Naive thymus-derived CD8-positive, alpha-beta T cell (primary cell): ENCODE measurements around the gene CCDC90B. TPM values are rescaled to one million over a fixed set of nuclear protein-coding genes. Genes with fewer than 3 reads are reported as not detected.
"Not testable (repeated sequence)": the region's sequence is repeated elsewhere in the genome, so short reads cannot be mapped to it uniquely, and the experiment has no call there.

Experiments
- ATAC-seq, 2 donors: fragments of 150-1000 bp; cut with Tn5 transposase in 1 of 2; sonication (Bioruptor Pico), chemical (Tn5 transposase) in 1 of 2; 1 replicate in 1 of 2; 2 replicates in 1 of 2; pipeline ENCODE4 v1.10.0; 2021; ENCODE audit warnings: mild to moderate bottlenecking in 2 of 2, moderate library complexity in 2 of 2
- POLR2A ChIA-PET: fragments of 350-600 bp; sonication (Branson Sonifier 250); formaldehyde crosslinking; loops from one replicate; lab custom pipeline; 2021; ENCODE audit warnings: antibody characterized with exemption; lab: Charles Lee
- DNase-seq, 10 donors: peaks; one replicate each; pipeline versions ENCODE4 v3.0.0 to v3.0.0-alpha.2; 2020 to 2022
- H3K27ac Mint-ChIP-seq, 10 donors: one replicate each; pipeline ENCODE4 v1.8.0; 2020 to 2022; ENCODE audit warnings: mild to moderate bottlenecking in 10 of 10, mixed read lengths in 10 of 10, moderate library complexity in 4 of 10, inconsistent platforms in 1 of 10
- H3K27me3 Mint-ChIP-seq, 5 donors: one replicate each; pipeline ENCODE4 v1.8.0; 2021 to 2022; ENCODE audit warnings: mixed read lengths in 5 of 5
- H3K36me3 Mint-ChIP-seq, 3 donors: one replicate each; pipeline ENCODE4 v1.8.0; 2020 to 2022; ENCODE audit warnings: mixed read lengths in 3 of 3, mild to moderate bottlenecking in 2 of 3, inconsistent platforms in 1 of 3
- H3K4me1 Mint-ChIP-seq, 4 donors: one replicate each; pipeline ENCODE4 v1.8.0; 2021 to 2022; ENCODE audit warnings: mixed read lengths in 4 of 4
- H3K4me3 Mint-ChIP-seq, 10 donors: one replicate each; pipeline ENCODE4 v1.8.0; 2020 to 2022; ENCODE audit warnings: mild to moderate bottlenecking in 10 of 10, mixed read lengths in 10 of 10, moderate library complexity in 6 of 10, inconsistent platforms in 1 of 10
- H3K9me3 Mint-ChIP-seq, 9 donors: one replicate each; pipeline ENCODE4 v1.8.0; 2020 to 2022; ENCODE audit warnings: mixed read lengths in 9 of 9, mild to moderate bottlenecking in 3 of 9, inconsistent platforms in 1 of 9, moderate library complexity in 1 of 9
- polyA plus RNA-seq, 3 donors: library from polyadenylated mRNA; unstranded; fragments of 300-500 nt; fragmentation: Illumina TruSeq; gene quantifications; one replicate each; pipeline ENCODE4 v1.2.3, GENCODE V29; 2021
- total RNA-seq, 8 experiments: library from RNA in 2 of 8; stranded (reverse) in 2 of 8; gene quantifications; one replicate each; pipeline ENCODE4 v1.2.3 and lab custom pipeline; 2021 to 2026

Gene CCDC90B
- total and polyA plus RNA-seq, 5 experiments from 2014 or later: 31.9 to 54.7 (median 48.5) TPM

DNA sequence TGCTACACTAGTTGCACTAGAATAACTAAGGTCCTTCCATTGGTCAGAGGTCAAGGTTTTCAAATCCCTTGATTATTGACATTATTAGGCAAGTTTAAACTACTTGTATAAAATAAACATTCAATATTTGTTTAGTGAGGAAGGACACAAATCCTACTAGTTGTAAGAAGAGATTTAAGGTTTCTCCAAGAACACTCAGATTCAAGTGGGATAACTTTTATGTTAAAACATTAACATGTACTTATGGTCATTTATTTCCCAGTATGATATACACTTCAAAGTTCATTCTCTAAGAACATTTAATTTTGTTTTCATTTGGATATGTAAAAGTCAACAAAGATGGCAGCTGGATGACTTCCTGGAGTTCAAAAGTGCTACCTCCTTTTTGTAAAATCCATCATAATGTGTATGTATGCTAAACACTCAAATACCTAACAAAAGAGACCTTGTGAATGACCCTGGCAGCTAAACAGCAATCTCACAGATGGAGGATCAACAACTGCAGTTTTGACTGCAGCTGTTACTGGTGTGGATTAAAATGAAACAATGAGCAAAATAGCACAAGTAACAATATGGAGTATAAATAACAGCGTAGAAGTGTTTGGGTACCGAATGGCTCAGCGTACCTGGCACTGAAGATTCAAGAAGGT lies 1.5 kb downstream of the CCDC90B start:
- Mint-ChIP-seq H3K4me3 (peak overlapping the region; percentile 89 to 99 (median 98)), H3K4me1 (peaks cover 22 to 61% (median 46%) of the 10 kb centered on the region in 4 donors), H3K9me3 (peaks cover 0 to 8% (median 0%) of the 10 kb centered on the region in 9 donors), H3K27ac (peak overlapping the region; percentile 98 to 100 (median 100)), H3K27me3 (no peaks in the 10 kb centered on the region), H3K36me3 (peaks cover under 1 to 15% (median 14%) of the 10 kb centered on the region in 3 donors)
- POLR2A ChIA-PET: interaction anchor here (1.2 kb wide), 2 partner anchors 383 to 384 kb away, joined by 3 to 6 read pairs; partner anchors contain the start of genes DDIAS and PRCP
- ATAC-seq: no peak
- peak in 1 of 10 donors; percentile 9 for DNase-seq

DNA sequence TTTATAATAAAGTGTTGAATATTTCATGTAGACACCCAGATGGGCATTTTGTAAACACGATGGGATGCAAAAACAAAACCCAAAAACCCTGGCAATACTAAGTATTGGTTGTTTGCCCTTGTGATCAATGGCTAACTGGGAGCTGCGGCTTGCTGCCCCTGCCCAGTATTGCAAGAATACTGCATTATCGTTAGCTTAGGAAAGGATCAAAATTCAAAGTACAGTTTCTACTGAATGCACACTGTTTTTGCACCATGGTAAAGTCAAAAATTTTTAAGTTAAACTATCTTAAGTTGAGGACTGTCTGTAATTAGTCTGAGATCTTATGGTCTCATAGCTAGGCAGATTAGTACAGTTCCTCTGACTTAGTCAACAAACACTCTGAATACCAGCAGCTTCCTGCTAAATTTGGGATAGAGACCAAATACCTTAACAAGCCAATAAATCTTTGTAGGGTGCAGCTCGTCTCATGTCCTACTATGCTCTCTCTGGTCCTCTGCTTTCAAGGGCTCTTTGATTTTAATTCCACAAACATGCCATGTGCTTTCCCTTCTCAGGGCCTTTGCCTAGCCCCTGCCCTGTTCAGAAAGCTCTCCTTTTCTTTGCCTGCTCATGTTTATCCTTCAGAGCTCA lies 4.0 kb downstream of the CCDC90B start:
- Mint-ChIP-seq H3K9me3 (peaks cover 0 to 6% (median 0%) of the 10 kb centered on the region in 9 donors), H3K36me3 (peaks cover 10 to 38% (median 12%) of the 10 kb centered on the region in 3 donors), H3K4me3 (peak overlapping the region in 7 of 10 donors; percentile 4 to 78 (median 26)), H3K4me1 (peaks cover 24 to 56% (median 46%) of the 10 kb centered on the region in 4 donors), H3K27ac (peak overlapping the region in 2 of 10 donors; percentile 38 to 77), H3K27me3 (no peaks in the 10 kb centered on the region)
- ATAC-seq: no peak
- no peak for DNase-seq
- POLR2A ChIA-PET: interaction anchor here (0.8 to 1.4 kb wide), 2 partner anchors 33 to 126 kb away, joined by 3 to 6 read pairs; partner anchors contain the start of gene PCF11

DNA sequence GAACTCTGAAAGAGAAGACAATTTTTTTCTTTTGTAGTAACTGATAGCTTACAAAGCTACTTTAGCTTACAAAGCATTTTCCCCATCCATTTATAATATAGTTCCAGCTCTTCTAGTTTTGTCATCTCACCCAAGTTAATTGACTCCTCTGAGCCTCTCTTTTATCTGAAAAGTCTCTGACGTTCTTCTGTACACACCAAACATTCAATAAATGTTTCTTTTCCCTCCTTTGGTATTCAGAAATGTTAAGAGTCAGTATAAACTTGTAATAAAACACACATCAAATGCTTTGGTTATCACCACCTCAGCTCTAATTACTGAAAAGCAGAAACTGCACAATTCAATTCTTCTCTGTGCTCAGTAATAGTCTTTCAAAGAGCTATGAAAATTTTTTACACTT lies 5.9 kb downstream of the CCDC90B start:
- Mint-ChIP-seq H3K27ac (no peak overlapping the region), H3K4me3 (no peak overlapping the region), H3K36me3 (peaks cover 10 to 54% (median 12%) of the 10 kb centered on the region in 3 donors), H3K4me1 (peaks cover 23 to 48% (median 40%) of the 10 kb centered on the region in 4 donors), H3K27me3 (no peaks in the 10 kb centered on the region), H3K9me3 (no peaks in the 10 kb centered on the region)
- DNase-seq: no peak
- POLR2A ChIA-PET: no interaction called here
- ATAC-seq: no peak

DNA sequence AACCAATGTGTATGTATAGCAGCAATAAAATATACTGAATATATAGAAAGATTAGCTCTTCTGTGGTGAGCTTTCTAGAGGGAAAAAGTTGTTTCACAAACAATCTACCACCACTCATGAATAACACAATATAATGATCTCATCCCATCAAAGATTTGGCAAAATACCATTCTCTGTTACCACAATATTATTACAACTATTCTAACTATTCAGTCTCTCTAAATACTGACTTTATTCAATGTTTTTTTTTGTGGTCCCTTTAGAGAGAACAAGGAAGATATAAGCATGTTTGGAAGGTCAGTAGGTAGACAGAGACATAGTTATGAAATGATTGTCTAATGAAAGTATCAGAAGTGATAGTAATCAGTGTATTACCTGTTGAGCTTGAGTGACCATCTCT lies 7.8 kb downstream of the CCDC90B start:
- Mint-ChIP-seq H3K4me3 (no peak overlapping the region), H3K36me3 (peaks cover 14 to 68% (median 16%) of the 10 kb centered on the region in 3 donors), H3K27me3 (no peaks in the 10 kb centered on the region), H3K27ac (no peak overlapping the region), H3K4me1 (peaks cover 16 to 31% (median 27%) of the 10 kb centered on the region in 4 donors), H3K9me3 (no peaks in the 10 kb centered on the region)
- no peak for ATAC-seq
- POLR2A ChIA-PET: no interaction called here
- no peak for DNase-seq

DNA sequence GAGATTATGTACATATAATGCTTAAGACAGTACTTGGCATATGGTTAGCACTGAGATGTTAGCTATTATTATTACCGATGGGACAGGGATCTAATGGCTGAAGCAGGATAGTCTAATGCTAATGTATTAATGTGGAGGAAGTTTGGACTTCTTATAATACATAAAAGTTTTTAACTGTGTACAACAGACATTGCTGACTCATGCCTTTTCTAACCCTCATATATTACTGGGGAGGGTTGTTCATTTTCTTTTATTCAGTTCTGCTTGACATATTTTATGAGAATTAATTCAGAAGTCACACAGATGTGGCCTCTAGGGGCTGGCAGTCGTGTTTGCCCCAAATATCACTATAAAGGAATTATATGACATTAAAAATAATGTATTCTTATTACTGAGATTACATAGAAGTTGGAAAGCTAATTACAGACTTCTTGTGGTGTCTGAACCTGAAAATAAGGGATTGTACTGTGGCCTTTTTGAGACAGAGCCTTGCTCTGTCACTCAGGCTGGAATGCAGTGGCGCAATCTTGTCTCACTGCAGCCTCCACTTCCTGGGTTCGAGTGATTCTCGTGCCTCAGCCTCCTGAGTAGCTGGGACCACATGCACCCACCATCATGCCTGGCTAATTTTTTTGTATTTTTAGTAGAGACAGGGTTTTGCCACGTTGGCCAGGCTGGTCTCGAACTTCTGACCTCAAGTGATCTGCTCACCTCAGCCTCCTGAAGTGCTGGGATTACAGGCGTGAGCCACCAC lies 10.1 kb downstream of the CCDC90B start:
- Mint-ChIP-seq H3K4me1 (peaks cover 7 to 13% (median 10%) of the 10 kb centered on the region in 4 donors), H3K9me3 (no peaks in the 10 kb centered on the region), H3K36me3 (peaks cover 23 to 85% (median 31%) of the 10 kb centered on the region in 3 donors), H3K4me3 (no peak overlapping the region), H3K27ac (peak overlapping the region in 1 of 10 donors; percentile 3), H3K27me3 (no peaks in the 10 kb centered on the region)
- POLR2A ChIA-PET: no interaction called here
- ATAC-seq (no peak), DNase-seq (no peak)

DNA sequence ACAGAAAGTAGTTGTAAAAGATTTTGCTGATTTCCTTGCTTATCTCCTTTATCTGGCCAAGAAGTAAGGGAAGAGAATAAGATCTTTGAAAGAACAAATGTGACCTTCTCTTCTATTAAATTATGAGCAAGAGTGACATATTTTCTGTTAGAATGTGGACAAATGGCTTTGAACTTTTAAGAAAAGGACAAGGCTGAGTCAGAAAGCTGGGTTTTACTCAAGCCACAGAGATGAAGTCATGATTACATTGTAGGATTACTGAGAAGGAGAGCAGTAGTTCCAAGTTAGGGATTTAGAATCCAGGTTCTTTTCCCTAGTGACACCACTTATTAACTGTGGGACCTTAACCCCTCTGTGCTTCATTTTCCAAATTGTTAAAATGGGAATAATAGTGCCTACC lies 13.5 kb downstream of the CCDC90B start:
- Mint-ChIP-seq H3K4me1 (peaks cover 19 to 28% (median 21%) of the 10 kb centered on the region in 4 donors), H3K27ac (no peak overlapping the region), H3K9me3 (no peaks in the 10 kb centered on the region), H3K27me3 (no peaks in the 10 kb centered on the region), H3K4me3 (no peak overlapping the region), H3K36me3 (peaks cover 14 to 87% (median 41%) of the 10 kb centered on the region in 3 donors)
- DNase-seq (no peak), ATAC-seq (no peak)
- POLR2A ChIA-PET: interaction anchor here (1.2 kb wide), 1 partner anchor 13 kb away, joined by 4 read pairs; the partner anchor contains the start of gene CCDC90B

DNA sequence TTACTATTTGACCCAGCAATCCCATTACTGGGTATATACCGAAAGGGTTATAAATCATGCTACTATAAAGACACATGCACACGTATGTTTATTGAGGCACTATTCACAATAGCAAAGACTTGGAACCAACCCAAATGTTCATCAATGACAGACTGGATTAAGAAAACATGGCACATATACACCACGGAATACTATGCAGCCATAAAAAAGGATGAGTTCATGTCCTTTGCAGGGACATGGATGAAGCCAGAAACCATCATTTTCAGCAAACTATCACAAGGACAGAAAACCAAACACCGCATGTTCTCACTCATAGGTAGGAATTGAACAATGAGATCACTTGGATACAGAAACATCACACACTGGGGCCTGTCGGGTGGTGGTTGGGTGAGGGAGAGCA lies 14.4 kb downstream of the CCDC90B start:
- Mint-ChIP-seq H3K4me1 (peaks cover 19 to 34% (median 22%) of the 10 kb centered on the region in 4 donors), H3K36me3 (peaks cover 14 to 89% (median 49%) of the 10 kb centered on the region in 3 donors)
- H3K27ac Mint-ChIP-seq, ATAC-seq, H3K27me3 Mint-ChIP-seq, POLR2A ChIA-PET, H3K4me3 Mint-ChIP-seq, H3K9me3 Mint-ChIP-seq, DNase-seq: not testable (repeated sequence)

DNA sequence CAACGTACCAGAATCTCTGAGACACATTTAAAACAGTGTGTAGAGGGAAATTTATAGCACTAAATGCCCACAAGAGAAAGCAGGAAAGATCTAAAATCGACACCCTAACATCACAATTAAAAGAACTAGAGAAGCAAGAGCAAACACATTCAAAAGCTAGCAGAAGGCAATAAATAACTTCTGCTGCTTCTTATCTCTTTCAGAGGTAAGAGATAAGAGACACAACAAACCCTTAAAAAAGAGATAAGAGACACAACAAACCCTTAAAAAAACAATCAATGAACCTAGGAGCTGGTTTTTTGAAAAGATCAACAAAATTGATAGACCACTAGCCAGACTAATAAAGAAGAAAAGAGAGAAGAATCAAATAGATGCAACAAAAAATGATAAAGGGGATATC lies 17.1 kb downstream of the CCDC90B start:
- H3K27me3 Mint-ChIP-seq, H3K9me3 Mint-ChIP-seq, H3K4me3 Mint-ChIP-seq, POLR2A ChIA-PET, ATAC-seq, DNase-seq: not testable (repeated sequence)
- Mint-ChIP-seq H3K4me1 (peaks cover 18 to 34% (median 22%) of the 10 kb centered on the region in 4 donors), H3K36me3 (peaks cover 14 to 92% (median 65%) of the 10 kb centered on the region in 3 donors), H3K27ac (peak overlapping the region in 6 of 10 donors; percentile 0 to 85 (median 20))

DNA sequence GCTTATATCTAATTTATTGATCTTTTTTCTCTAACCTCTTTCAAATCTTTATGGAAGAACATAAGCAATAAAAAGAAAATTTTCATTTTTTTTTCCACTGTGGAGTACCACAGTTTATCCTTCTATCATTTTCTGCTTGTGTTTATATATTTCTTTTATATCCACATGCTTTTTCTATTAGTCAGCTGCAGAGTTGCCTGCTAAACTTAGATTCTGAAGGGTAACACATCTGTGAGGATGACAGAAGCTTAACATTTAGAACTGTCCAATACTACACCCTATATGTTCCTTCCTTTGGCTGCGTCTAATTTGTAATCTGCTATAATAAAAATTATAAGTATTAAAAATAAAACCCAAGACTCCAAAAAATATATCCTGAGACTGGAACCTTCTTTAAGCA lies 20.8 kb downstream of the CCDC90B start:
- Mint-ChIP-seq H3K27me3 (no peaks in the 10 kb centered on the region), H3K27ac (no peak overlapping the region), H3K4me1 (peaks cover 14 to 30% (median 18%) of the 10 kb centered on the region in 4 donors), H3K36me3 (peaks cover 0 to 82% (median 37%) of the 10 kb centered on the region in 3 donors), H3K9me3 (no peaks in the 10 kb centered on the region), H3K4me3 (no peak overlapping the region)
- POLR2A ChIA-PET: no interaction called here
- DNase-seq: no peak
- ATAC-seq: no peak

DNA sequence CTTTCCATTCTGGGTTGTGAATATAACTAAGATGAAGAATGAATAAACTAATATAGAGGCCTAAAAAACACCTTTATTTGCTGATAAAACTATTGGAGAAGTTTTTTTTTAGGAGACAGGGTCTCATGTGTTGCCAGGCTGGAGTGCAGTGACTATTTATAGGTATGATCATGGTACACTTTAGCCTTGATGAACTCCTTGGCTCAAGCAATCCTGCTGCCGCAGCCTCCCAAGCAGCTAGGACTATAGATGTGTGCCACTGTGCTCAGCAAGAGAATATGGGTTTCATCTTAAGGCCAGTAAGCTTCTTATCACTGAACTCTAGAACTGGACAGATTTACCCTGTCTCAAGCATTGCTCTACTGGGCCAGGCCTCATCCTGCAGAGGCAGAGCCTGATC lies 26.6 kb downstream of the CCDC90B start:
- ATAC-seq: no peak
- no peaks in the 10 kb centered on the region for H3K27me3 Mint-ChIP-seq
- POLR2A ChIA-PET: no interaction called here
- no peaks in the 10 kb centered on the region for H3K9me3 Mint-ChIP-seq
- peaks cover 0 to 59% (median 6%) of the 10 kb centered on the region in 3 donors for H3K36me3 Mint-ChIP-seq
- H3K27ac Mint-ChIP-seq: peak overlapping the region in 2 of 10 donors; percentile 15 to 59
- no peak for DNase-seq
- no peak overlapping the region for H3K4me3 Mint-ChIP-seq
- no peaks in the 10 kb centered on the region for H3K4me1 Mint-ChIP-seq

DNA sequence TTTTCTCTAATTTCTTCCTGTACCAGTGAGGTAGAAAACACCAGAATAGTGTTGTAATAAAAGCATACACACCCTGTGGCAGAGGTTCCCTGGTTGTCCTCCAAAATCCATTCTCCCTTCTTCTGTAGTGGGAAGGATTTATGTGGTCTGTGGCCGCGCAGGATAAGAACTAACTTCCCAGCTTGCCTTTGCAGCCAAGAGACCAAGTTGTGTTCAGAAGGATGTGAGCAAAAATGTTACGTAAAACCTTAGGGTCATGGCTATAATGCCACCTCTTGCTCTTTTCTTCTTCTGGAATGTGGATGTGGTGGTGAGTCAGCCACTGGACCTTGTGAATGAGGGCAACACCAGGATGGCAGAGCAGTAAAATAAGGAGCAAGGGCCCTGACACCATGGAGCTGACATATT lies 28.4 kb downstream of the CCDC90B start:
- POLR2A ChIA-PET: interaction anchor here (0.6 kb wide), 1 partner anchor 295 kb away, joined by 4 read pairs; no protein-coding TSS in a partner anchor
- no peak for ATAC-seq
- H3K27ac Mint-ChIP-seq: peak overlapping the region in 3 of 10 donors; percentile 9 to 30 (median 22)

DNA sequence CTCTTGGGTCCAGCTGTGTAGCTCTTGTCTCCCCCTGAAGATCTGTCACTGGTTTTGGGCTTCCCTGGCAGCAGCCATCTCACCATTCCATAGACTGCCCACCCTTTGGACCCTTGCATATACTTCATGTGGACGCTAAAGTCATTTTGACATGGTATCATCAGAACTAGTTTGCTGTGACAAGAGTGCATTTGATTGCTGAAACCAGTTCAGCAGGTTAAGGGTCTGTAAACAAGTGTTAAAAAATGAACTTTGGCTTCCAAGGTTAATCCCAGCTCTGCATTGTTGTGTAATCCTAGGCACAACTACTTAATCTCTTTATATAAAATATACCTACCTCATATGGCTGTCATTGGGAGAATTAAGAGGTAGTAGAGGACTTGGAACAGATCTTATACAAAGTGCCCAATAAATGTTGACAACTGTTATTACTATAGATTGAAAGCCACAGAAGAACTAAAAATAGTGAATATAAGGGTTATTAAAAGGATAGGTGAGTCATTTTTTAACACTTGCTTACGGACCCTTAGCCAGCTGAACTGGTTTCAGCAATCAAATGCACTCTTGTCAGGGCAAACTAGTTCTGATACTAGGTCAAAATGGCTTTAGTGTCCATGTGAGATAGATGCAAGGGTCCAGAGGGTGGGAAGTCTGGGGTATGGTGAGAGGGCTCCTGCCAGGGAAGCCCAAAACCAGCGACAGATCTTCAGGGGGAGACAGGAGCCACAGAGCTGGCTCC lies 29.4 kb downstream of the CCDC90B start:
- POLR2A ChIA-PET: no interaction called here
- no peaks in the 10 kb centered on the region for H3K27me3 Mint-ChIP-seq
- no peak overlapping the region for H3K4me3 Mint-ChIP-seq
- peaks cover 0 to 37% (median 8%) of the 10 kb centered on the region in 3 donors for H3K36me3 Mint-ChIP-seq
- no peaks in the 10 kb centered on the region for H3K9me3 Mint-ChIP-seq
- no peaks in the 10 kb centered on the region for H3K4me1 Mint-ChIP-seq
- H3K27ac Mint-ChIP-seq: peak overlapping the region in 4 of 10 donors; percentile 22 to 57 (median 40)
- ATAC-seq (no peak), DNase-seq (no peak)

More for the DNA sequence above, 28.4 kb downstream of the CCDC90B start:
- Mint-ChIP-seq H3K4me1 (no peaks in the 10 kb centered on the region), H3K4me3 (no peak overlapping the region), H3K9me3 (no peaks in the 10 kb centered on the region), H3K27me3 (no peaks in the 10 kb centered on the region), H3K36me3 (peaks cover 0 to 43% (median 3%) of the 10 kb centered on the region in 3 donors)
- DNase-seq: no peak
